SK-N-MC (cell line): ENCODE results near the gene EEFSEC.

ENCODE experiments used
- EZH2 ChIP-seq: fragments of 200-600 bp; sonication (generic); IDR thresholded peaks from one replicate; pipeline ENCODE4 v1.6.1; 2017; ENCODE audit warnings: antibody characterized with exemption
- POLR2AphosphoS5 ChIP-seq: IDR thresholded peaks from 2 replicates; pipeline ENCODE4 v1.6.1; 2012; ENCODE audit warnings: mild to moderate bottlenecking, low read depth, low read length, borderline replicate concordance

DNA sequence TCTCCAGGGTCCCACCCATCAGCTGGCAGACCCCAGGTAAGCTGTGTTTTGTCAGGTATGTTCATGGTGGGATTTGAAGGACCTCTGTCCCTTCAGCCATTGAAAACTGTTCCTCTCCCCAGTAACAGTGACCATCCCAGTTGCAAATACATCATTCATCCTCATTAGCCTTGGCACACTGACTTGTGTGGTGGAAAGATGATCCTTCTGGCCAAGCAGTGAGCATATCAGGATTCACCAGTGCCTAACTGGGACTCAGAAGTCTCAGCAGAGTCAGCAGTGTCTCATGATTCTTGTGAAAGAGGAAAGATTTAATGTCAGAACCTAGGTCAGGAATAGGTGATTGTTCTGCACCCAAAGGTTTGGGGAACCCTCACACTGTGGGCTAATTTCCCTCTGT lies 223.2 kb downstream of the EEFSEC start:
- TF ChIP-seq EZH2 (no peak), POLR2AphosphoS5 (no peak)
